Sigmoid colon (tissue), 7 donors: ENCODE measurements around the gene MBIP. TPM values are rescaled to one million over a fixed set of nuclear protein-coding genes. Genes with fewer than 3 reads are reported as not detected.
"Not testable (repeated sequence)": the region's sequence is repeated elsewhere in the genome, so short reads cannot be mapped to it uniquely, and the experiment has no call there.

Experiments
- DNase-seq: peaks from one replicate; pipeline ENCODE4 v3.0.0-alpha.2; 2019
- H3K27ac ChIP-seq, 4 donors: fragments of 200-600 bp; sonication (generic); one replicate each; pipeline ENCODE4 v1.5.1; 2016 to 2019; ENCODE audit warnings: mild to moderate bottlenecking in 1 of 4
- H3K27me3 ChIP-seq, 3 donors: fragments of 200-600 bp; sonication (generic); one replicate each; pipeline ENCODE4 v1.5.1; 2019; ENCODE audit warnings: mild to moderate bottlenecking in 1 of 3
- H3K36me3 ChIP-seq, 4 donors: fragments of 200-600 bp; sonication (generic); one replicate each; pipeline ENCODE4 v1.5.1; 2016 to 2019
- H3K4me1 ChIP-seq, 4 donors: fragments of 200-600 bp; sonication (generic); one replicate each; pipeline ENCODE4 v1.5.1; 2017 to 2019
- H3K4me3 ChIP-seq, 4 donors: fragments of 200-600 bp; sonication (generic); one replicate each; pipeline ENCODE4 v1.5.1; 2017 to 2019; ENCODE audit warnings: mild to moderate bottlenecking in 2 of 4, moderate library complexity in 1 of 4
- H3K9me3 ChIP-seq, 4 donors: fragments of 200-600 bp in 3 of 4; sonication (generic) in 3 of 4; one replicate each; pipeline versions ENCODE4 v1.5.1 to v1.6.1; 2013 to 2019
- EP300 ChIP-seq, 4 donors: sonication (generic); formaldehyde crosslinking; IDR thresholded peaks; one replicate each; pipeline ENCODE4 v1.6.1; 2017; ENCODE audit warnings: antibody characterized with exemption in 4 of 4
- POLR2A ChIP-seq, 2 donors: fragments of 450-650 bp; IDR thresholded peaks; one replicate each; pipeline ENCODE4 v1.6.1; 2016; ENCODE audit warnings: antibody characterized with exemption in 2 of 2, mild to moderate bottlenecking in 2 of 2, moderate library complexity in 2 of 2
- POLR2AphosphoS5 ChIP-seq, 4 donors: sonication (generic); formaldehyde crosslinking; IDR thresholded peaks; one replicate each; pipeline ENCODE4 v1.6.1; 2017; ENCODE audit warnings: antibody characterized with exemption in 4 of 4
- WGBS, 2 donors: extraction: QIAGEN DNeasy Blood & Tissue Kit; methylation state at CpG; one replicate each; pipeline ENCODE4 v1.1.7; 2013; 5-methylcytosine and 5-hydroxymethylcytosine counted together
- intact Hi-C: fragments of 100-400 bp; cut with DNase I; formaldehyde crosslinking; loops from one replicate; pipeline ENCODE4 v1.15.1; 2023
- polyA plus RNA-seq, 3 donors: library from polyadenylated mRNA; stranded (reverse); fragments of 200-250 nt; gene quantifications; one replicate each; pipeline ENCODE4 v1.2.3, GENCODE V29; 2013
- total RNA-seq, 4 donors: library from RNA; depleted of rRNA; stranded (reverse); fragments of >200 nt; gene quantifications; one replicate each; pipeline ENCODE4 v1.1.0, GENCODE V29; 2016
- TF ChIP-seq, protein P1 (sequence below), 4 experiments: fragments of 450-650 bp in 3 of 4; fragments of 200-600 bp in 1 of 4; IDR thresholded peaks; one replicate each; pipeline ENCODE4 v1.5.1; 2016 to 2019; ENCODE audit warnings: antibody characterized with exemption in 4 of 4, mild to moderate bottlenecking in 3 of 4, moderate library complexity in 2 of 4
- donor health status: healthy with polysubstance abuse.
- donor health status: Bipolar disorder and iron deficiency.
- donor health status: healthy.

Gene MBIP
- total and polyA plus RNA-seq, 7 donors: 12.4 to 26.4 (median 22.2) TPM

GRCh38 chr14:36340276-36340890 lies 19.9 kb upstream of the MBIP start:
- Histone ChIP-seq H3K36me3 (no peaks in the 10 kb centered on the region), H3K4me3 (no peak overlapping the region), H3K27me3 (no peaks in the 10 kb centered on the region), H3K9me3 (no peaks in the 10 kb centered on the region), H3K27ac (no peak overlapping the region), H3K4me1 (no peaks in the 10 kb centered on the region)
- TF ChIP-seq EP300 (IDR thresholded peaks at IDR 0.05): no peak
- no peak for TF ChIP-seq POLR2AphosphoS5 (IDR thresholded peaks at IDR 0.05)
- TF ChIP-seq POLR2A (IDR thresholded peaks at IDR 0.05): no peak
- TF ChIP-seq, protein P1, sequence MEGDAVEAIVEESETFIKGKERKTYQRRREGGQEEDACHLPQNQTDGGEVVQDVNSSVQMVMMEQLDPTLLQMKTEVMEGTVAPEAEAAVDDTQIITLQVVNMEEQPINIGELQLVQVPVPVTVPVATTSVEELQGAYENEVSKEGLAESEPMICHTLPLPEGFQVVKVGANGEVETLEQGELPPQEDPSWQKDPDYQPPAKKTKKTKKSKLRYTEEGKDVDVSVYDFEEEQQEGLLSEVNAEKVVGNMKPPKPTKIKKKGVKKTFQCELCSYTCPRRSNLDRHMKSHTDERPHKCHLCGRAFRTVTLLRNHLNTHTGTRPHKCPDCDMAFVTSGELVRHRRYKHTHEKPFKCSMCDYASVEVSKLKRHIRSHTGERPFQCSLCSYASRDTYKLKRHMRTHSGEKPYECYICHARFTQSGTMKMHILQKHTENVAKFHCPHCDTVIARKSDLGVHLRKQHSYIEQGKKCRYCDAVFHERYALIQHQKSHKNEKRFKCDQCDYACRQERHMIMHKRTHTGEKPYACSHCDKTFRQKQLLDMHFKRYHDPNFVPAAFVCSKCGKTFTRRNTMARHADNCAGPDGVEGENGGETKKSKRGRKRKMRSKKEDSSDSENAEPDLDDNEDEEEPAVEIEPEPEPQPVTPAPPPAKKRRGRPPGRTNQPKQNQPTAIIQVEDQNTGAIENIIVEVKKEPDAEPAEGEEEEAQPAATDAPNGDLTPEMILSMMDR (IDR thresholded peaks at IDR 0.05): no peak
- intact Hi-C loops: no loop called here
- DNase-seq: no peak

- Histone ChIP-seq H3K27me3 (no peaks in the 10 kb centered on the region), H3K4me1 (no peaks in the 10 kb centered on the region), H3K9me3 (no peaks in the 10 kb centered on the region), H3K27ac (no peak overlapping the region), H3K36me3 (no peaks in the 10 kb centered on the region), H3K4me3 (no peak overlapping the region)
- no peak for DNase-seq
- intact Hi-C loops: no loop called here
- TF ChIP-seq, protein P1 (IDR thresholded peaks at IDR 0.05): no peak
- TF ChIP-seq POLR2AphosphoS5 (IDR thresholded peaks at IDR 0.05) (no peak), EP300 (IDR thresholded peaks at IDR 0.05) (no peak), POLR2A (IDR thresholded peaks at IDR 0.05) (no peak)
- 51 to 86% methylated on average over 1 of the region's 1 CpG for WGBS, 2 donors
Observed at GRCh38 chr14:36339816-36340215, 19.4 kb upstream of the MBIP start.

GRCh38 chr14:36333119-36333518 lies 12.7 kb upstream of the MBIP start:
- intact Hi-C loops: no loop called here
- no peaks in the 10 kb centered on the region for H3K4me1 ChIP-seq
- no peak for TF ChIP-seq EP300 (IDR thresholded peaks at IDR 0.05)
- no peak for TF ChIP-seq POLR2A (IDR thresholded peaks at IDR 0.05)
- TF ChIP-seq, protein P1 (IDR thresholded peaks at IDR 0.05): no peak
- no peak for TF ChIP-seq POLR2AphosphoS5 (IDR thresholded peaks at IDR 0.05)
- no peak overlapping the region for H3K27ac ChIP-seq
- WGBS, 2 donors: 89% methylated on average over 4 of the region's 4 CpGs
- H3K4me3 ChIP-seq: no peak overlapping the region
- no peaks in the 10 kb centered on the region for H3K36me3 ChIP-seq
- no peaks in the 10 kb centered on the region for H3K27me3 ChIP-seq
- DNase-seq: no peak
- H3K9me3 ChIP-seq: no peaks in the 10 kb centered on the region

- H3K36me3 ChIP-seq, DNase-seq, H3K9me3 ChIP-seq, H3K27ac ChIP-seq, H3K4me3 ChIP-seq, intact Hi-C loops, H3K4me1 ChIP-seq, H3K27me3 ChIP-seq: not testable (repeated sequence)
- WGBS, 2 donors: 85 to 89% methylated on average over 4 of the region's 4 CpGs
Observed at GRCh38 chr14:36327573-36327972, 7.1 kb upstream of the MBIP start.

GRCh38 chr14:36325853-36326252 lies 5.4 kb upstream of the MBIP start:
- TF ChIP-seq EP300 (IDR thresholded peaks at IDR 0.05): no peak
- TF ChIP-seq POLR2AphosphoS5 (IDR thresholded peaks at IDR 0.05): no peak
- Histone ChIP-seq H3K4me1 (peaks cover 0 to 2% (median 0%) of the 10 kb centered on the region in 4 donors), H3K27ac (no peak overlapping the region), H3K27me3 (no peaks in the 10 kb centered on the region), H3K36me3 (no peaks in the 10 kb centered on the region), H3K9me3 (no peaks in the 10 kb centered on the region), H3K4me3 (no peak overlapping the region)
- DNase-seq: no peak
- intact Hi-C loops: no loop called here
- 50 to 84% methylated on average over 3 of the region's 3 CpGs for WGBS, 2 donors

DNA sequence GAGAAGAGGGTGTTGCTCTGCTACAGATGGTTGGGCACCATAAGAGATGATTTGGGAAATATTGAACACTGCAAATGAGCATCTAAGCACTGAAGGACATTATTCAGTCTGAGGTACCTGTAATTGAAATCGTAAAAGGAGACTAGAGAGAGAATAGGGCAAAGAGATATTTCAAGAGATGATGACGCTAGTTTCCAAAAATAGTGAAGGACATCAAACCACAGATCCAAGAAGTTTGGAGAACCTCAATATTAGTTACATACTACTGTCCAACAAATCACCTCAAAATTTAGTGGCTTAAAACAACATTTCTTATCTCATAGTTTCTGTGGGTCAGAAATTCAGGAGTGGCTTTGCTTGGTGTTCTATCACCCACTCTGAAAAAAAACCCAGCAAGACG lies 4.5 kb upstream of the MBIP start:
- no peak for DNase-seq
- Histone ChIP-seq H3K4me3 (no peak overlapping the region), H3K27me3 (no peaks in the 10 kb centered on the region), H3K36me3 (no peaks in the 10 kb centered on the region), H3K4me1 (peaks cover 0 to 4% (median 0%) of the 10 kb centered on the region in 4 donors), H3K9me3 (no peaks in the 10 kb centered on the region), H3K27ac (no peak overlapping the region)
- 80 to 89% methylated on average over 3 of the region's 3 CpGs for WGBS, 2 donors
- intact Hi-C loops: no loop called here
- TF ChIP-seq, protein P1 (IDR thresholded peaks at IDR 0.05): no peak
- TF ChIP-seq EP300 (IDR thresholded peaks at IDR 0.05): no peak
- TF ChIP-seq POLR2A (IDR thresholded peaks at IDR 0.05): no peak
- TF ChIP-seq POLR2AphosphoS5 (IDR thresholded peaks at IDR 0.05): no peak
